Body of pancreas (tissue), 4 donors: ENCODE measurements around the gene PMM1. TPM values are rescaled to one million over a fixed set of nuclear protein-coding genes. Genes with fewer than 3 reads are reported as not detected.

Experiments
- ATAC-seq: fragments of 150-250 bp; one replicate; pipeline ENCODE4 v1.9.1; 2016
- DNase-seq, 4 donors: peaks; one replicate each; pipeline ENCODE4 v3.0.0-alpha.2; 2019
- H3K27ac ChIP-seq, 4 donors: fragments of 200-600 bp; sonication (generic); 1 replicate in 3 of 4; 2 replicates in 1 of 4; pipeline versions ENCODE4 v1.5.1 to v1.6.1; 2016 to 2019; ENCODE audit warnings: mild to moderate bottlenecking in 1 of 4, mixed read lengths in 1 of 4, moderate library complexity in 1 of 4
- H3K27me3 ChIP-seq, 2 donors: fragments of 200-600 bp; sonication (generic); one replicate each; pipeline ENCODE4 v1.6.0; 2016; ENCODE audit warnings: mild to moderate bottlenecking in 1 of 2
- H3K36me3 ChIP-seq, 2 donors: fragments of 200-600 bp; sonication (generic); replicated peaks in 1 of 2; 2 replicates each; pipeline ENCODE4 v1.5.1; 2016; ENCODE audit warnings: low read depth in 2 of 2; ENCODE audit not compliant: insufficient read depth in 1 of 2
- H3K4me1 ChIP-seq: fragments of 200-600 bp; sonication (generic); one replicate; pipeline ENCODE4 v1.6.0; 2016
- H3K4me3 ChIP-seq, 2 donors: fragments of 200-600 bp; sonication (generic); 1 replicate in 1 of 2; 2 replicates in 1 of 2; pipeline ENCODE4 v1.5.1; 2016 to 2019
- H3K9me3 ChIP-seq, 3 donors: fragments of 200-600 bp; sonication (generic); 1 replicate in 2 of 3; 2 replicates in 1 of 3; pipeline ENCODE4 v1.5.1; 2016
- CTCF ChIP-seq, 7 experiments: fragments of 450-650 bp in 4 of 7; fragments of 200-600 bp in 3 of 7; sonication (generic) in 3 of 7; IDR thresholded peaks; one replicate each; pipeline ENCODE4 v1.5.1; 2016 to 2019; ENCODE audit warnings: antibody characterized with exemption in 7 of 7
- POLR2A ChIP-seq, 3 donors: fragments of 450-650 bp; IDR thresholded peaks; one replicate each; pipeline ENCODE4 v1.6.1; 2016; ENCODE audit warnings: antibody characterized with exemption in 3 of 3, mild to moderate bottlenecking in 2 of 3
- WGBS, 2 donors: methylation state at CpG; one replicate each; pipeline ENCODE4 v1.1.5; 2017; 5-methylcytosine and 5-hydroxymethylcytosine counted together
- intact Hi-C: fragments of 100-400 bp; cut with DNase I; formaldehyde crosslinking; loops from one replicate; pipeline ENCODE4 v1.15.1; 2023
- total RNA-seq, 2 donors: library from RNA; depleted of rRNA; stranded (reverse); fragments of >200 nt; gene quantifications; one replicate each; pipeline ENCODE4 v1.1.0, GENCODE V29; 2016

Gene PMM1
- total RNA-seq, 2 donors from 2014 or later, result 49.3 to 54.1 TPM

- TF ChIP-seq CTCF (IDR thresholded peaks at IDR 0.05), result no peak
- TF ChIP-seq POLR2A (IDR thresholded peaks at IDR 0.05), result no peak
- Histone ChIP-seq H3K27me3 (no peaks in the 10 kb centered on the region), H3K4me3 (no peak overlapping the region), H3K9me3 (no peaks in the 10 kb centered on the region), H3K36me3 (peaks cover 8 to 25% of the 10 kb centered on the region in 2 donors), H3K27ac (no peak overlapping the region), H3K4me1 (peaks cover 15% of the 10 kb centered on the region)
- no peak for ATAC-seq
- DNase-seq, result no peak
- WGBS, 2 donors, result 93% methylated on average over 7 of the region's 7 CpGs
- intact Hi-C loops, result no loop called here
Observed at GRCh38 chr22:41625577-41625976, 35.9 kb upstream of the PMM1 start.

GRCh38 chr22:41621911-41622179, 32.2 kb upstream of the PMM1 start:
- peak overlapping the region; percentile 35 to 79 for H3K4me3 ChIP-seq
- H3K9me3 ChIP-seq, result no peaks in the 10 kb centered on the region
- no peaks in the 10 kb centered on the region for H3K27me3 ChIP-seq
- ATAC-seq, result no peak
- no peak for DNase-seq
- peaks cover 40% of the 10 kb centered on the region for H3K4me1 ChIP-seq
- WGBS, 2 donors, result 2 to 4% methylated on average over 8 of the region's 8 CpGs
- H3K27ac ChIP-seq, result peak overlapping the region; percentile 95 to 96 (median 95)
- TF ChIP-seq CTCF (IDR thresholded peaks at IDR 0.05), result no peak
- no peak for TF ChIP-seq POLR2A (IDR thresholded peaks at IDR 0.05)
- intact Hi-C loops, result no loop called here
- H3K36me3 ChIP-seq, result peaks cover 0 to 8% of the 10 kb centered on the region in 2 donors

- H3K27ac ChIP-seq, result peak within 1 kb of the TSS; percentile 95 to 96 (median 95)
- DNase-seq, result peak; percentile 100
- WGBS, 2 donors, result 1% methylated on average over 16 to 69 of the region's 70 CpGs
- TF ChIP-seq CTCF (IDR thresholded peaks at IDR 0.05) (no peak), POLR2A (IDR thresholded peaks at IDR 0.05) (peak; percentile 58 to 96 (median 87))
- H3K4me3 ChIP-seq, result peak within 1 kb of the TSS; percentile 43 to 79
- intact Hi-C loops, result no loop called here
- peaks cover 0 to 6% of the 10 kb centered on the region in 2 donors for H3K36me3 ChIP-seq
- peak; percentile 96 for ATAC-seq
- no peaks in the 10 kb centered on the region for H3K27me3 ChIP-seq
- H3K4me1 ChIP-seq, result peaks cover 40% of the 10 kb centered on the region
- H3K9me3 ChIP-seq, result no peaks in the 10 kb centered on the region
Observed at GRCh38 chr22:41621099-41621910, 31.7 kb upstream of the PMM1 start, which contains the start of gene XRCC6. Gene XRCC6 (plus strand): TSS chr22:41621295. CDS start chr22:41622005, 710 bp downstream.

- H3K36me3 ChIP-seq, result peaks cover 0 to 6% of the 10 kb centered on the region in 2 donors
- no peaks in the 10 kb centered on the region for H3K9me3 ChIP-seq
- ATAC-seq, result peak; percentile 25
- no peaks in the 10 kb centered on the region for H3K27me3 ChIP-seq
- H3K4me3 ChIP-seq, result peak within 1 kb of the TSS; percentile 43 to 79
- peak in 2 of 4 donors; percentile 40 to 46 for DNase-seq
- peaks cover 40% of the 10 kb centered on the region for H3K4me1 ChIP-seq
- TF ChIP-seq CTCF (IDR thresholded peaks at IDR 0.05) (peak in 1 of 7 experiments; percentile 5), POLR2A (IDR thresholded peaks at IDR 0.05) (peak; percentile 78 to 92 (median 85))
- H3K27ac ChIP-seq, result peak within 1 kb of the TSS; percentile 95 to 96 (median 95)
- intact Hi-C loops, result no loop called here
- WGBS, 2 donors, result 0 to 1% methylated on average over 15 to 39 of the region's 40 CpGs
Observed at GRCh38 chr22:41620589-41621098, 31.0 kb upstream of the PMM1 start, which contains the start of gene DESI1. Gene DESI1 (minus strand): TSS chr22:41621043. CDS start chr22:41620839, 204 bp downstream.
